Left colon (tissue), 2 donors: ENCODE data around the gene EID2B. TPM values are rescaled to one million over a fixed set of nuclear protein-coding genes. Genes with fewer than 3 reads are reported as not detected.

Source experiments
- ATAC-seq: fragments of 200-7000 bp; cut with Tn5 transposase; one replicate; pipeline ENCODE4 v1.9.1; 2020; ENCODE audit warnings: mild to moderate bottlenecking, moderate library complexity
- DNase-seq, 2 donors: peaks; one replicate each; pipeline ENCODE4 v3.0.0-alpha.2; 2020
- intact Hi-C, 2 donors: fragments of 100-400 bp; cut with DNase I in 1 of 2; cut with micrococcal nuclease in 1 of 2; formaldehyde crosslinking; loops; one replicate each; pipeline versions ENCODE4 v1.11.2 to v1.14.0; 2022; cut with DNase I, micrococcal nuclease
- long read RNA-seq: library from polyadenylated mRNA; unstranded; transcript quantifications from one replicate; pipeline ENCODE4 v2.0.0, GENCODE V29; 2021
- total RNA-seq, 2 donors: library from RNA; stranded (reverse); fragmentation: NEBNext Ultra II Directional; extraction: Animal tissue kit (Norgen Biotek cat#: 25700); gene quantifications; one replicate each; pipeline ENCODE4 v1.2.1, GENCODE V29; 2021
- donor health status: DM: no; HTN: no; CAD: no.
- donor health status: DM: yes; HTN: yes; CAD: no.

EID2B gene, protein sequence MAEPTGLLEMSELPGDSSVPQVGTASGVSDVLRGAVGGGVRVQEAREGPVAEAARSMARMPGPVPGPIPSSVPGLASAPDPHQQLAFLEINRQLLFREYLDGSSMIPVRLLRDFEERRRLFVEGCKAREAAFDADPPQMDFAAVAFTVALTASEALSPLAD
- under 1 TPM; 0.15 to 0.75 TPM for total RNA-seq
- long read RNA-seq = 0 reads

DNA sequence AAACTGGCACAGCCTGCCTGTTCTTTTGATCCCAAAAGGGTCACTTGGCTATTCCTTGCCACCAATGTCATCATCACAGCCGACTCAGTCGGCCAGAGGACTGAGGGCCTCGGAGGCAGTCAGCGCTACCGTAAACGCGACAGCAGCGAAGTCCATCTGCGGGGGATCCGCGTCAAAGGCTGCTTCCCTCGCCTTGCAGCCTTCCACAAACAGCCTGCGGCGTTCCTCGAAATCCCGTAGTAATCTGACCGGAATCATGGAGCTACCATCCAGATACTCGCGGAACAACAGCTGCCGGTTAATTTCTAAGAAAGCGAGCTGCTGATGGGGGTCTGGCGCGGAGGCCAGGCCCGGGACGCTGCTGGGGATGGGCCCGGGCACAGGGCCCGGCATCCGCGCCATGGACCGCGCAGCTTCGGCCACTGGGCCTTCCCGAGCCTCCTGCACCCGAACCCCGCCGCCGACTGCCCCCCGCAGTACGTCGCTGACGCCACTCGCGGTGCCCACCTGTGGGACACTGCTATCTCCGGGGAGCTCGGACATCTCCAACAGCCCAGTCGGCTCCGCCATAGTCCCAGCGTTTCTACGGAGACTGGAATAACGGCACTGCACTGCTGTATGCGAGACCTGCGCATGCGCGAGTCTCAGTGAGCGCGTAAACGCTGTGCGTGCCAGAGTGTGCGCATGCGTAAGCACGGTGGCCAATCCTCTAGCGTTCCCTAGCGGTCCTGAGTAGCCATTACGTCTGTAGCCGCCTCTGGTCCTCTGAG is at the start of gene EID2B:
EID2B (minus strand) TSS at position 620 of the 770 bp plus-strand sequence; CDS start at position 570, 50 bp downstream.
- intact Hi-C loops = loop anchor here in 1 of 2 donors (10.0 kb wide), 2 partner anchors 58 to 88 kb away; partner anchors contain the start of gene SUPT5H
- DNase-seq (peak; percentile 92 to 96), ATAC-seq (peak; percentile 98)

GRCh38 chr19:39582442-39582841 is 49.8 kb upstream of the EID2B start:
- ATAC-seq (no peak), DNase-seq (no peak)
- intact Hi-C loops = no loop called here

GRCh38 chr19:39568604-39569003 is 36.0 kb upstream of the EID2B start:
- no peak for ATAC-seq
- intact Hi-C loops = no loop called here
- DNase-seq = no peak

GRCh38 chr19:39566064-39566463 is 33.4 kb upstream of the EID2B start:
- DNase-seq = no peak
- intact Hi-C loops = no loop called here
- ATAC-seq = no peak

DNA sequence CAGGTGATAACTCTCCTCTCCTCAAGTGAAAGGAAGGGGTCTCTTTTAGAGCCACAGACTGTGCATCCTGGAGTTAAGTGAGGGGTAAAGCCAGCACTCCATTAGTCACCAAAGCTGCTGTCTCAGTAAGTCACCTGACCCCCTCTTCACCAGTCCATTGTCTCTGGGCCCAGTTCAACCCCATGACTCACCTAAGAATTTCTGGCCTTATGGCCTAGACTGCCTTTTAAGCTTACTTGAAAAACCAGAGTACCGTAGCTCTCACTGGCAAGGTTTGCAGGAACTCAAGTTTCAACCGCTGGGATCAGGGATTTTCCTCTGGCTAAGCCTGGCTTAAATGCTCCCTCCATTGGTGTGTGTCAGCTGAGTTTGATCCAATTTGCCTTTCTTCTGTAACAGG is 30.8 kb upstream of the EID2B start:
- ATAC-seq = no peak
- DNase-seq = no peak
- intact Hi-C loops = no loop called here

DNA sequence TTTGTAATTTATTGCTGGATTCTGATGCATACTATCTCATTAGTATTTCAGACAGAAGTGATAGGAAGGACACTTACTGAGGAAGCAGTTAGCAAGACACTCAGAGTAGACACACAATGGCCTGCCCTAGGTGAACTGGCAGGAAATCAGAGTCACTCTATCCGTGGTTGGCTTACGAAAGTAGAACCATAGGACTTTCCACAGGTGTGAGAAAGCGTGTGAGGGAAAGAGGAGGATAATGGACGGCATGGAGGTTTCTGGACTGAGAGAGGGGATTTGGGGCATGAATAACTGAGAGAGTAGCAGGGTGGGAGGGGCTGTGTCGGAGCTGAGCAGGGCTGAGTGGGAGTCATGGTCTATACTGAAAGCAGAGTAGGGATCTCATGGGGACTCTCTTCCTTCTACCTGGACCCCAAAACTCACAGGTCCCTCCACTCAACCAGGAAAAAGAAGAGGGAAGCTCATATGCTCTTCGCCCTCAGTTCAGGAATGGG is 26.0 kb upstream of the EID2B start:
- intact Hi-C loops = loop anchor here in 1 of 2 donors (10.0 kb wide), 1 partner anchor 116 kb away; no protein-coding TSS in a partner anchor
- DNase-seq (no peak), ATAC-seq (no peak)

GRCh38 chr19:39557811-39558623 is 25.4 kb upstream of the EID2B start:
- intact Hi-C loops = loop anchor here in 1 of 2 donors (10.0 kb wide), 1 partner anchor 117 kb away; no protein-coding TSS in a partner anchor
- ATAC-seq (no peak), DNase-seq (no peak)

DNA sequence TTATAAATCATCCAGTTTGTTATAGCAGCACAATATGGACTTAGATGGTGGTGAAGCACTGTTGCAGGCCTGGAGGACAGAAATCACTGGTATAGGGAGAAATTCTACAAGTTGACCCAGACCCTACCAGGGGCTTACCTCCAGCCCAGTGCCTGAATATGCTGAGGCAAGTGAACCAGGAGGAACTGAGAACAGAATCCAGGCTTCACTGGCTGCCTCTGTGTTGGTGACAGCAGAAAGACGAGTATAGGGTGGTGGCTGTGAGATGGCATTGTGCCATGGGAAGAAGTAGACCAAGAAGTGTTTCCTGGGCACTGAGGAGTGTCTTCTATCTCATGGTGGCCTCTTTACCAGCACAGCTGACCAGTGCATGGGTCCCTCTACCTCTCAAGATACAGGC is 23.2 kb upstream of the EID2B start:
- ATAC-seq = no peak
- DNase-seq = no peak
- intact Hi-C loops = loop anchor here in 1 of 2 donors (10.0 kb wide), 1 partner anchor 119 kb away; no protein-coding TSS in a partner anchor

DNA sequence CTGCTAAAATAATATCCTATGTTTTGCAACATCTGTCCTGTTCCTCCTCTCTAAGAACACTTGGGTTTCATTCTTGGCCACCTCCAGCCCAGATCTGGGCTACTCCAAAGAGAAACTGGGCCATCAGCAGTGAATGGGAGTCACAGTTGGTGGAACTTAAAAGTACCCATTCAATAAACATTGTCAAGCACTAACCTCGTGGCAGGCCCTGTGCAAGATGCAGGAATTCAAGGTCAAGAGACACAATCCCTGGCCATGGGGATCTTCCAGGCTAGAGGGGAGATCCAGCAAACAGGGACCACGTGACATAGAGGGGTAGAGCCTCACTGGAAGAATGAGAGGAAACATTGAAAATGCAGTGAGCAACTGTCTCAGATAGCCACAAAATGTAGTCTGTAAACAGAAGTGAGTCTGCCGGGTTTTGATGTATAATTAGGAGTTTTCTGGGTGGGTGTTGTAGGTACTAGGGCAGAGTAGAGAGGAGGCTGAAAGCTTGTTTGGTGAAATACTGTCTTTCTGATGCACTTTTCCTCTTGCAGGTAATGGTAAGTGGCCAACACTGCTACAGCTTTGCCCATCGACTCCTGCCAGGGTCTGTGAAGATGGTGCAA is 22.2 kb upstream of the EID2B start:
- DNase-seq (no peak), ATAC-seq (no peak)
- intact Hi-C loops = loop anchor here in 1 of 2 donors (10.0 kb wide), 1 partner anchor 120 kb away; no protein-coding TSS in a partner anchor

DNA sequence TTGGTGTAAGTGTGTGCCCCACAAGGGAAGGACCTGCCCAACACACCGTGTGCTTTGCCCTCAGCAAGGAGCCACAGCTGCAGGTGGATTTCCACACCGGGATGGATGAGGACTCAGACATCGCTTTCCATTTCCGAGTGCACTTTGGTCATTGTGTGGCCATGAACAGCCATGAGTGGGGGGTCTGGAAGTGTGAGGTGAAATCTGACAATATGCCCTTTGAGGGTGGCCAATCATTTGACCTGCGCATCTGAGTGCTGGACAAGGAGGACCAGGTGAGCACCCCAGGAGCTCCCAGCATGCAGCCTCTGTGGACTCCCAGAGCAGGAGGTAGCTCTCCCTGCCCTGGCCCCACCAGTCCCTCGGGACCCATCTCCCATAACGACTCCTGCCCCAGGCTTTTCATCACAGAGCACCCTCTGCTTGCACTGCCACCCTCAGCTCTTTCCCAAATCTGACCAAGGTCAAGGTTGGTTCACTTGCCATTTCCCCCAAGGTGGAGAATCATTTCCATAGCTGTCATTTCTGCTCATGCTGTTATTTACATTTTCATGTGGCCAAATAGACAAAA is 20.5 kb upstream of the EID2B start:
- DNase-seq (no peak), ATAC-seq (no peak)
- intact Hi-C loops = loop anchor here in 1 of 2 donors (10.0 kb wide), 1 partner anchor 122 kb away; no protein-coding TSS in a partner anchor

- intact Hi-C loops = loop anchor here in 1 of 2 donors (10.0 kb wide), 1 partner anchor 125 kb away; no protein-coding TSS in a partner anchor
- no peak for DNase-seq
- ATAC-seq = no peak
Observed at GRCh38 chr19:39550197-39550596, 17.5 kb upstream of the EID2B start.

DNA sequence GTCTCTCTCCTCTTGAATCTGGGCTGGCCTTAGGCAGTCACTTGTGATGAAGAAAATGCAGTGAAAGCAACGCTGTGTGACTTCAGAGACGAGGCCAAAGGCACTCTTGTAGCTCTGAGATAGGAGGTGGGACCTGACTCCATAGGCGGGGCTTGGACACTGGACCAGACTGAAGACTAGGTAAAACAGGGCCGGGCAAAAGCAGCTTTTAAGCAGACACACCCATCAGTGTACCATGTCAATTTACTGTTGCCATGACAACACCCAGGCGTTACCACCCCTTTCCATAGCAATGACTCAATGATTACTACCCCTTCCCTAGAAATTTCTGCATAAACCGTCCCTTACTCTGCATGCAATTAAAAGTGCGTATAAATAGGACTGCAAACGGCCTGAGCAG is 13.9 kb upstream of the EID2B start:
- DNase-seq = no peak
- intact Hi-C loops = no loop called here
- no peak for ATAC-seq

DNA sequence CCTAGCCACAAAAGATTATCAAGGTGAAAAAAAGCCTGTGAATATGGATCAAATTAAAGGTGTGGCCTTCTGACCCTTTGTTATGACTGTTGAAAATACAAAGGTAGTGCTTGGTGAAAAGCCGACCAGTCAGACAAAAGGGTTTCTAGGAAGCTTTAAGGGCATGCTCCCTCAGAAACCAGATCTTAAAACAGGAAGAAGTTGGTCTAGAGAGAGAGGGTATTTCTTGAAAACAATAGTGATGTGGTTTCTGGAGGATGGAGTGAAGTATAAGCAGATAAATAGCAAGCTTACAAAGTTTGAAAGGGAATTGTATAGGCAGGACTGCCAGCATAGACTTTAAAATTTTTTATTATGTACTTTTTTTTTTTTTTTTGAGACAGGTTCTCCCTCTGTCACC is 12.3 kb upstream of the EID2B start:
- no peak for ATAC-seq
- no peak for DNase-seq
- intact Hi-C loops = no loop called here

- intact Hi-C loops = no loop called here
- no peak for DNase-seq
- ATAC-seq = no peak
Observed at GRCh38 chr19:39544226-39544903, 11.7 kb upstream of the EID2B start.

- no peak for DNase-seq
- intact Hi-C loops = no loop called here
- ATAC-seq = no peak
Observed at GRCh38 chr19:39543477-39543857, 10.8 kb upstream of the EID2B start.

GRCh38 chr19:39542206-39542605 is 9.6 kb upstream of the EID2B start:
- intact Hi-C loops = no loop called here
- no peak for DNase-seq
- no peak for ATAC-seq

DNA sequence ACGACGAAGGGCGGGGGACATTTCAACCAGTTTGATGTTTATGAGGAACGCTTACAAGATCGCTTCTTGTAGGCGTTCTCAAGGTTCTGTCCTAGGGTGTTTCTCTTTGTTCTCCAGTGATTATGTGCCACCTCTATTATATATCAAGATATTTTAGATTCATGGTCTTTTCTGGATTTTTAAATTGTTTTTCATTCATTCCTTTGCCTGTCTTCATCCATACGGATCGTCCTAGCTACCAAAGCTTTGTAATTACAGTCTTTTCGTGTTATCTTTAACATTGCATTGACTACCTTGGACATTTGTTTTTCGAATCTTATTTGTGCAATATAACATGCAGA is 7.7 kb upstream of the EID2B start:
- no peak for ATAC-seq
- no peak for DNase-seq
- intact Hi-C loops = no loop called here
